Fibroblast of the aortic adventitia (primary cell): Measurements from ENCODE around the gene ECT2. TPM values are rescaled to one million over a fixed set of nuclear protein-coding genes. Genes with fewer than 3 reads are reported as not detected.
A peak's percentile ranks its signal among the peaks of the same experiment; 100 is the strongest.
"Not testable (repeated sequence)": the region's sequence is repeated elsewhere in the genome, so short reads cannot be mapped to it uniquely, and the experiment has no call there.

Source experiments
- DNase-seq: peaks from one replicate; pipeline ENCODE4 v3.0.0-alpha.2; 2010; ENCODE audit warnings: low read depth
- H3K4me3 ChIP-seq: 2 replicates; pipeline ENCODE4 v1.5.1; 2011; ENCODE audit warnings: low read depth, mild to moderate bottlenecking, control low read depth, low read length, moderate library complexity
- total RNA-seq: library from RNA; depleted of rRNA; stranded (reverse); fragments of >200 nt; gene quantifications from 2 replicates; pipeline ENCODE4 v1.2.3, GENCODE V29; 2012; ENCODE audit warnings: low replicate concordance
- TF ChIP-seq, protein P1 (sequence below): IDR thresholded peaks from 2 replicates; pipeline ENCODE4 v1.5.1; 2011; ENCODE audit warnings: mild to moderate bottlenecking, low read length, control low read depth, inconsistent platforms; ENCODE audit not compliant: insufficient read depth

Gene ECT2, protein sequence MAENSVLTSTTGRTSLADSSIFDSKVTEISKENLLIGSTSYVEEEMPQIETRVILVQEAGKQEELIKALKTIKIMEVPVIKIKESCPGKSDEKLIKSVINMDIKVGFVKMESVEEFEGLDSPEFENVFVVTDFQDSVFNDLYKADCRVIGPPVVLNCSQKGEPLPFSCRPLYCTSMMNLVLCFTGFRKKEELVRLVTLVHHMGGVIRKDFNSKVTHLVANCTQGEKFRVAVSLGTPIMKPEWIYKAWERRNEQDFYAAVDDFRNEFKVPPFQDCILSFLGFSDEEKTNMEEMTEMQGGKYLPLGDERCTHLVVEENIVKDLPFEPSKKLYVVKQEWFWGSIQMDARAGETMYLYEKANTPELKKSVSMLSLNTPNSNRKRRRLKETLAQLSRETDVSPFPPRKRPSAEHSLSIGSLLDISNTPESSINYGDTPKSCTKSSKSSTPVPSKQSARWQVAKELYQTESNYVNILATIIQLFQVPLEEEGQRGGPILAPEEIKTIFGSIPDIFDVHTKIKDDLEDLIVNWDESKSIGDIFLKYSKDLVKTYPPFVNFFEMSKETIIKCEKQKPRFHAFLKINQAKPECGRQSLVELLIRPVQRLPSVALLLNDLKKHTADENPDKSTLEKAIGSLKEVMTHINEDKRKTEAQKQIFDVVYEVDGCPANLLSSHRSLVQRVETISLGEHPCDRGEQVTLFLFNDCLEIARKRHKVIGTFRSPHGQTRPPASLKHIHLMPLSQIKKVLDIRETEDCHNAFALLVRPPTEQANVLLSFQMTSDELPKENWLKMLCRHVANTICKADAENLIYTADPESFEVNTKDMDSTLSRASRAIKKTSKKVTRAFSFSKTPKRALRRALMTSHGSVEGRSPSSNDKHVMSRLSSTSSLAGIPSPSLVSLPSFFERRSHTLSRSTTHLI
- total RNA-seq, result 13.1 and 70.8 TPM in 2 replicates

DNA sequence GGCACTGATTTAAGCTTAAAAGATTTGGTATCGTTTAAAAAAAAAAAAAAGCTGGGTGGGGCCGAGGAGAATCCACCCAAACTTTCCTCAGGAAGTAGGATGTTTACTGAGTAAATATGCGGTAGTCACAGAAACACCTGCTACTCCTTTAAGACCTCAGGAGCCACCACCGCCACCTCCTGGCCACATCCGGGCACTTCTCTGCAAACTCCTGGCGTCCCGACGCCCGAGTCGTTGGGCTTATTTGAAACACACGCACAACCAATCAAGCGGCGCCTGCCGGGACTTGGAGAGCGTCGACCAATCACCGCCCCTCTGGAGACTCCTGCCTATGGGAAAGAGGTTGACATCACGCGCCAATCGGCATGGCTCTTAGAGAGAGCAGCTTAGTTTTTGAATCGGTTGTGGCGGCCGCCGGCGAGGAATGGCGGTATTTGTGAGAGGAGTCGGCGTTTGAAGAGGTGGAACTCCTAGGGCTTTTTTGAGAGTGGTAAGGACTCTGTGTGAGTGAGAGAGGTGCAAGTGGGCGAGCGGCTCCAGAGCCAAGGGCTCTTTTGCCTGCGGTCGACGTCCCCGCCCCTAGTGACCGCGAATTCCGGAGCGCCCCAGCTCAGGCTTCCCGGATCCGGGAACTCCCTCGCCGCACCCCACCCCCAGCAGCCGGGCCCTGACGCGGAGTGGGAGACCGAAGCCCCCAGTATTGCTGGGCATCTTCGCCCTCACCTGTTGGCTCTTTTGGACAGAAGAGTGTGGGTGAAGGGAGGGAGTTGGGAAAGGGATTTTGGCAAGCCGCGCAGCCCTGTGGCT is at the start of gene ECT2:
Gene ECT2 (plus strand): TSS at position 359 of the 807 bp plus-strand sequence. CDS start 3,805 bp downstream, outside the sequence.
- TF ChIP-seq, protein P1, sequence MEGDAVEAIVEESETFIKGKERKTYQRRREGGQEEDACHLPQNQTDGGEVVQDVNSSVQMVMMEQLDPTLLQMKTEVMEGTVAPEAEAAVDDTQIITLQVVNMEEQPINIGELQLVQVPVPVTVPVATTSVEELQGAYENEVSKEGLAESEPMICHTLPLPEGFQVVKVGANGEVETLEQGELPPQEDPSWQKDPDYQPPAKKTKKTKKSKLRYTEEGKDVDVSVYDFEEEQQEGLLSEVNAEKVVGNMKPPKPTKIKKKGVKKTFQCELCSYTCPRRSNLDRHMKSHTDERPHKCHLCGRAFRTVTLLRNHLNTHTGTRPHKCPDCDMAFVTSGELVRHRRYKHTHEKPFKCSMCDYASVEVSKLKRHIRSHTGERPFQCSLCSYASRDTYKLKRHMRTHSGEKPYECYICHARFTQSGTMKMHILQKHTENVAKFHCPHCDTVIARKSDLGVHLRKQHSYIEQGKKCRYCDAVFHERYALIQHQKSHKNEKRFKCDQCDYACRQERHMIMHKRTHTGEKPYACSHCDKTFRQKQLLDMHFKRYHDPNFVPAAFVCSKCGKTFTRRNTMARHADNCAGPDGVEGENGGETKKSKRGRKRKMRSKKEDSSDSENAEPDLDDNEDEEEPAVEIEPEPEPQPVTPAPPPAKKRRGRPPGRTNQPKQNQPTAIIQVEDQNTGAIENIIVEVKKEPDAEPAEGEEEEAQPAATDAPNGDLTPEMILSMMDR, result peak; percentile 83
- peak within 1 kb of the TSS; percentile 93 for H3K4me3 ChIP-seq
- peak; percentile 100 for DNase-seq

DNA sequence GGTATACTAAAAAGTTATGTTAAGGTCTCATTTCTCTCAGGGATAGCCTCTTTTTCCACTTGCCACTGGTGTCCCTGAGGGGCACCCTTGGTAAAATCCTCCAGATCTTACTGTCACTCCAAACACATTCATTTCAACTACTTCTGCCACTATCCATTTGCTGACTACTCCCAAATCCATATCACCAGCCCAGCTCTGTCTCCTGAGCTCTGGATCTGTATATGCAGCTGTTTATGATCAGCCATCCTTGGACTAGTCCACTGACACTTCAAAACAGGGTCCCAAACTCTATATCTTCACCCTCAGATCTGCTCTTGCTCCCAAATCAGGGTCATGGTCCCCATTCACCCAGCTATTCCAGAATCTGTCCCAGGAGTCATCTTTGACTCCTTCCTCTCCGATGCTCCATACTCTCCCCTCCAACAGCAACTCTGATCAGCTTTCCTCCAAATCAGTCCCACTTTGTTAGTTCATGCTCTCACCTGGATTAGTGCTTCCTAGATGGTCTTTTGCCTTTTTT is 49.5 kb upstream of the ECT2 start:
- TF ChIP-seq, protein P1, result no peak
- H3K4me3 ChIP-seq, result no peak overlapping the region
- DNase-seq, result no peak

DNA sequence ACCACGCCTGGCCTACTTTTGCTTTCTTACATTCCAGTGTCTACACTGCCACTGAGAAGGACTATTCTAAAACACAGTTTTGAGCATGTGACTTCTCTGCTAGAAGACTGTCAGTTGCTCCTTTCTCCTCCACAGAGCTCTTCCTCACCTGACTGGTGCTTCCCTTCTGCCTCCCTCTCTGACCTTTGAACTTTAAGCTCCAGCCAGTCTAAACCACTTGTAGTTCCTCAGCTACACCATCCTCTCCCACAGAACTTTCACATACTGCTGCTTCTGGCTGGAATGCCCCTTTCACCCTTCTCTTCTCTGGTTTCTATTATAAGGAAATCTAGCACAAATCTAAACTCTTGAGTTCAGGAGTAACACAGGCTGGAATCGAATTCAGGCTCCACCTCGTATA is 48.8 kb upstream of the ECT2 start:
- TF ChIP-seq, protein P1, result no peak
- DNase-seq, result no peak
- H3K4me3 ChIP-seq, result no peak overlapping the region

DNA sequence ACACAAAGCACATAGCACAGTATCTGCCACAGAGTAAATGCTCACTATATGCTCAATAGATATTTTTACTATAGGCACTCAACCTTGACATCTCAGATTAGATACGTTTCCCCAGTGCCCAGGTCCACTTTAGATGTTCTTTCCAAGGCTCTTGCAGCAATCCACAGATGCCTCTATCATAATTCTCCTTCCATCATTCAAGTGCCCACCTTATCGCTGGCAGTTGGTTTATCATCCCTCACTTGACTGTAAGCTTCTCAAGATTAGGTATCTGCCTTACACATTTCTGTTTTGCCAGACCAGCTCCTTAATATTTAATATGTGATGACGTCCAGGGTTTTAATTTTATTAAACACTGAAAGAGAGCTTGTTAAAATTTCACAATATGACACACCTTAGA is 48.3 kb upstream of the ECT2 start:
- DNase-seq, result no peak
- TF ChIP-seq, protein P1, result no peak
- H3K4me3 ChIP-seq, result no peak overlapping the region

DNA sequence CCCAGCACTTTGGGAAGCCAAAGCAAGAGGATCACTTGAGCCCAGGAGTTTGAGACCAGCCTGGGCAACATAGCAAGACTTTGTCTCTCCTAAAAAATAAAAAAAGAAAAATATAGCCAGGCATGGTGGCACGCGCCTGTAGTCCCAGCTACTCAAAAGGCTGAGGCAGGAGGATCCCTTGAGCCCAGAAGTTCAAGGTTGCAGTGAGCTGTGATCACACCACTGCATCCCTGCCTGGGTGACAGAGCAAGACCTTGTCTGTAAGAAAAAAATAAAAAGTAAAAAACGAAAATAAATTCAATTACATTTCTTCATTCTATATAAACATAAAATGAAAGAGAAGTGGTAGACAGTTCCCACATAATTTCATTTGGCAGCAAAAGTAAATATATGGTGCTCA is 47.8 kb upstream of the ECT2 start:
- H3K4me3 ChIP-seq, DNase-seq: not testable (repeated sequence)

DNA sequence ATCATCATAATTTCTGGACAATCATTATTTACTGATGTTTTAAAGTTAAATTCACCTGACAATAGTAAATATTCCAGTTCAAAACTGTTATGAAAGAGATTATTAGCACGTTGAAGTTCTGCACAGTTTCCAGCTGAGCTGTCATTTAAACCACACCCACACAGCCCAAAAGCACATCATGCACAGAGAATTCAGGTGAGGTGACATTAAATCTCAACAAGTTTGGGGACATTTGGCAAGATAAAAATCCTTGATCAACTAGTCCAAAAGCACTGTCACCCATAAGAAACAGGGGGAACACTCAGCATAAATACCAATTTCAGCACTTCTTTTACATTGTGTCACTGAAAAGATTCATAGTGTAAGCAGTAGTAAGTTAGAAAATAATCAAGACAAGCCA is 46.5 kb upstream of the ECT2 start:
- DNase-seq, result no peak
- no peak overlapping the region for H3K4me3 ChIP-seq
- TF ChIP-seq, protein P1, result no peak
